Karpas-422 (cell line): Measurements from ENCODE around the gene PKHD1. TPM values are rescaled to one million over a fixed set of nuclear protein-coding genes. Genes with fewer than 3 reads are reported as not detected.
A peak's percentile ranks its signal among the peaks of the same experiment; 100 is the strongest.

Experiments used
- DNase-seq: peaks from one replicate; pipeline ENCODE4 v3.0.0-alpha.2; 2015
- H2AFZ ChIP-seq: fragments of 200-600 bp; sonication (generic); 2 replicates; pipeline ENCODE4 v1.6.1; 2014; ENCODE audit warnings: antibody characterized with exemption, low read length, mixed read lengths
- H3K27ac ChIP-seq: fragments of 200-600 bp; sonication (generic); 2 replicates; pipeline ENCODE4 v1.5.1; 2014; ENCODE audit warnings: mild to moderate bottlenecking, low read length, moderate library complexity
- H3K27me3 ChIP-seq: fragments of 200-600 bp; sonication (generic); 2 replicates; pipeline ENCODE4 v1.6.1; 2014; ENCODE audit warnings: low read length, mixed read lengths
- H3K36me3 ChIP-seq: fragments of 200-600 bp; sonication (generic); 2 replicates; pipeline ENCODE4 v1.6.1; 2014; ENCODE audit warnings: low read length, mixed read lengths; ENCODE audit not compliant: insufficient read depth
- H3K4me1 ChIP-seq: fragments of 200-600 bp; sonication (generic); 2 replicates; pipeline ENCODE4 v1.6.1; 2014; ENCODE audit warnings: mild to moderate bottlenecking, low read length, mixed read lengths
- H3K4me2 ChIP-seq: fragments of 200-600 bp; sonication (generic); 2 replicates; pipeline ENCODE4 v1.6.1; 2014; ENCODE audit warnings: low read length, low read depth, mild to moderate bottlenecking; ENCODE audit not compliant: poor library complexity, severe bottlenecking
- H3K4me3 ChIP-seq: fragments of 200-600 bp; sonication (generic); 2 replicates; pipeline ENCODE4 v1.5.1; 2014; ENCODE audit warnings: mild to moderate bottlenecking, antibody characterized with exemption, low read length, mixed read lengths
- H3K79me2 ChIP-seq: fragments of 200-600 bp; sonication (generic); 2 replicates; pipeline ENCODE4 v1.6.1; 2014; ENCODE audit warnings: mild to moderate bottlenecking, low read length, mixed read lengths
- H3K9ac ChIP-seq: fragments of 200-600 bp; sonication (generic); 2 replicates; pipeline ENCODE4 v1.6.0; 2014; ENCODE audit warnings: low read length
- H3K9me2 ChIP-seq: fragments of 200-600 bp; sonication (generic), shearing (Covaris generic); replicated peaks from 2 replicates; pipeline ENCODE4 v1.6.0; 2014; ENCODE audit warnings: mild to moderate bottlenecking, low read length, moderate library complexity; ENCODE audit not compliant: insufficient read depth
- H3K9me3 ChIP-seq: fragments of 300-700, 200-600 bp; sonication (generic); 2 replicates; pipeline ENCODE4 v1.6.1; 2014; ENCODE audit warnings: low read length, mixed read lengths
- H4K20me1 ChIP-seq: fragments of 200-600 bp; sonication (generic); 2 replicates; pipeline ENCODE4 v1.6.1; 2014; ENCODE audit warnings: mild to moderate bottlenecking, antibody characterized with exemption, low read length, low read depth; ENCODE audit not compliant: insufficient read depth
- total RNA-seq: library from RNA; depleted of rRNA; stranded (reverse); fragments of >200 nt; shearing (Covaris generic); gene quantifications from 2 replicates; pipeline ENCODE4 v1.2.3, GENCODE V29; 2014; ENCODE audit warnings: low replicate concordance

PKHD1 gene
- total RNA-seq, 1 experiment from 2014 or later = 0.11 TPM

DNA sequence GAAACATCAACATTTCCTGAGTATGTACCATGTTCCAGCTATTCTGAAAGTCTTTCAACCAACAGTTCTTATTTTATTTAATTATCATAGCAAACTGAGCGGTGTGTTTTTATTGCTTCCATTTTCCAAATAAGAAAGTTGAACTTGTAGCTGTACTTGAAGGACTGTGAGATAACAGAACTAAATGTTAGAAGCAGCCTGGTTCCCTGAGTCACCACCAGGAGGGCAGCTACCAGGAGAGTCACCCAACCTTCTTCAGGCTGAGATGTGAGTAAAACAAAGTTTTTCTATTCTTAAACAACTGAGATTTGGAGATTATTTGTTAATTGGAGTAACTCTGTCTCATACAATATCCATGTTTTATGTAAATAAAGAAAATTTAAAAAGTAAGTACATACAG, 403.4 kb downstream of the PKHD1 start:
- Histone ChIP-seq H4K20me1 (no peaks in the 10 kb centered on the region), H3K27me3 (no peaks in the 10 kb centered on the region; the same call in 1 of the 2 replicates), H3K9ac (no peak overlapping the region), H3K4me3 (no peak overlapping the region), H2AFZ (no peak overlapping the region), H3K9me3 (no peaks in the 10 kb centered on the region), H3K4me1 (no peaks in the 10 kb centered on the region), H3K4me2 (no peak overlapping the region), H3K79me2 (no peaks in the 10 kb centered on the region), H3K9me2 (no peaks in the 10 kb centered on the region), H3K27ac (no peak overlapping the region), H3K36me3 (no peaks in the 10 kb centered on the region)
- peak; percentile 41 for DNase-seq

DNA sequence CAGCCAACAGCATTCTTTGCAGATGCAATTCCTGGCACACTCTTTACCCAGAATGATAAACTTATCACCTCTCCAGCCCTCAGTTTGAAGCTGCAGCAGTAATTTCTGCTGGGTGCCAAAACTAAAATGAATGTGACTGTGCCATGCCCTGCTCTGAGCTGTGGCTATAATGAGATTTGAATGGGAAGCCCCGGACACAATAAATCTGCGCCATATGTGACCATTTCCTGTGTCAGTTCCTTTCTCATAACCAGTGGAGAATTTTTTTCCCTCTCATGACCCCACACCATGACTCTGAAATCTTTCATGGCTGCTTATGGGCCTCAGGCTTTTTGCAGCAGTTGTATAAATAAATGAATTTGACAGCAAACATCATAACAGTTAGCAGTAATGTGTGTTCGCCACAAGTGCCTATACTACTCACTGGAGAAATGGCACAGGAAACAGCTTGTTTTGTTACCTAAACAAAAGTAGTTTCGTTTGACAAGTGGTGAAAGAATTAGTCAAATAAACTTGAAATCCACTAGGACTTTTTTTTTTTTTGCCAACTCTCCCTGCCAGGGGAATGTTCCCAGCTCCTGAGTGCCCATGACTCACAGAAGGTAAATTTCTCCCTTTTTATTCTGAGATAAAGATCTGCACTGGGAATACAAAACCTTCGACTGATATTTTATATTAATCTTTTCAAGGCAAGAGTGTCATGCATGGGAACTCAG, 408.4 kb downstream of the PKHD1 start:
- Histone ChIP-seq H3K27ac (no peak overlapping the region), H3K79me2 (no peaks in the 10 kb centered on the region)
- DNase-seq = no peak

DNA sequence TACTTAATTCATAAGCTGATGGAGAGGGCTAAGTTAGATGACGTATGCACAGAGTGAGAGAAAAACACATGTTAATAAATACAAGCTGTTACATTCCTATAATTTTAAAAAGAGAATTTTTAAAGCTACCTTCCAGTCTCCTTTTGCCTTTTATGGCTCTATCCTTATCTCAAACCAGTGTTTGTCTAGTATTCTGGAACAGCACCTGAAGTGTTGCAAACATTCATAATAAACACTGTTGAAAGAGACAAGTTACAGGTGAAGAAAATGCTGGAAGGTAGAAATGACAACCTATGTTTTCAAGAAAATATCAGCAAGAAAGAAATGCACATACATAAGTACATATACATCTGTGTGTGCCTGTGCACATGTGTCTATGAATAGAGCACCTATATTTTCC, 409.1 kb downstream of the PKHD1 start:
- H3K36me3 ChIP-seq = no peaks in the 10 kb centered on the region
- H3K9me3 ChIP-seq = no peaks in the 10 kb centered on the region
- H3K9ac ChIP-seq = no peak overlapping the region
- H3K27me3 ChIP-seq = no peaks in the 10 kb centered on the region
- no peaks in the 10 kb centered on the region for H4K20me1 ChIP-seq
- no peak overlapping the region for H2AFZ ChIP-seq
- no peak overlapping the region for H3K4me3 ChIP-seq
- H3K9me2 ChIP-seq = no peaks in the 10 kb centered on the region; the same call in 1 of the 2 replicates
- no peak overlapping the region for H3K4me2 ChIP-seq
- DNase-seq = no peak
- no peaks in the 10 kb centered on the region for H3K79me2 ChIP-seq
- H3K4me1 ChIP-seq = no peaks in the 10 kb centered on the region
- no peak overlapping the region for H3K27ac ChIP-seq

More for the DNA sequence above, 408.4 kb downstream of the PKHD1 start:
- H3K9me2 ChIP-seq = no peaks in the 10 kb centered on the region
- H3K27me3 ChIP-seq = no peaks in the 10 kb centered on the region
- H3K9me3 ChIP-seq = no peaks in the 10 kb centered on the region
- H3K4me3 ChIP-seq = no peak overlapping the region
- no peak overlapping the region for H3K9ac ChIP-seq
- no peak overlapping the region for H2AFZ ChIP-seq
- no peaks in the 10 kb centered on the region for H3K4me1 ChIP-seq
- no peak overlapping the region for H3K4me2 ChIP-seq
- no peaks in the 10 kb centered on the region for H3K36me3 ChIP-seq
- no peaks in the 10 kb centered on the region for H4K20me1 ChIP-seq

DNA sequence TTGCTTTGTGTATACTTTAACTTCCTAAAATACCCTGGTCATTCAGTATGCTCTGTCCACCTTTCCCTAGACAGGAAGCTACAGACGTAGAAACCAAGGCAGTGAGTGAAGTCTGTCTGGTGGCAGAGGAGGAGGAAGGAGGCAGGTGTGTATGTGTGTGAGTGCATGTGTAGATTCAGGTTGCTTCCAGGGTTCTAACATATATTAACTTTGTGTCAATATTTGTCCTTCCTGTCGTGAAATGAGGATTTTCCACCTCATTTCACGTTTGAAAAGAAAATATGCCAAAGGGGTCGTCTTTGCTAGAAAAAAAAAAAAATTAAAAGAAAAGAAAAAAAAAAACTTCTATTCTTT, 411.5 kb downstream of the PKHD1 start:
- H3K27me3 ChIP-seq = no peaks in the 10 kb centered on the region
- H4K20me1 ChIP-seq = no peaks in the 10 kb centered on the region
- H2AFZ ChIP-seq = no peak overlapping the region
- H3K9ac ChIP-seq = no peak overlapping the region
- no peak overlapping the region for H3K4me2 ChIP-seq
- no peaks in the 10 kb centered on the region for H3K36me3 ChIP-seq
- H3K79me2 ChIP-seq = no peaks in the 10 kb centered on the region
- no peaks in the 10 kb centered on the region for H3K4me1 ChIP-seq
- DNase-seq = no peak
- no peak overlapping the region for H3K4me3 ChIP-seq
- no peak overlapping the region for H3K27ac ChIP-seq
- no peaks in the 10 kb centered on the region for H3K9me3 ChIP-seq
- no peaks in the 10 kb centered on the region; the same call in 1 of the 2 replicates for H3K9me2 ChIP-seq

DNA sequence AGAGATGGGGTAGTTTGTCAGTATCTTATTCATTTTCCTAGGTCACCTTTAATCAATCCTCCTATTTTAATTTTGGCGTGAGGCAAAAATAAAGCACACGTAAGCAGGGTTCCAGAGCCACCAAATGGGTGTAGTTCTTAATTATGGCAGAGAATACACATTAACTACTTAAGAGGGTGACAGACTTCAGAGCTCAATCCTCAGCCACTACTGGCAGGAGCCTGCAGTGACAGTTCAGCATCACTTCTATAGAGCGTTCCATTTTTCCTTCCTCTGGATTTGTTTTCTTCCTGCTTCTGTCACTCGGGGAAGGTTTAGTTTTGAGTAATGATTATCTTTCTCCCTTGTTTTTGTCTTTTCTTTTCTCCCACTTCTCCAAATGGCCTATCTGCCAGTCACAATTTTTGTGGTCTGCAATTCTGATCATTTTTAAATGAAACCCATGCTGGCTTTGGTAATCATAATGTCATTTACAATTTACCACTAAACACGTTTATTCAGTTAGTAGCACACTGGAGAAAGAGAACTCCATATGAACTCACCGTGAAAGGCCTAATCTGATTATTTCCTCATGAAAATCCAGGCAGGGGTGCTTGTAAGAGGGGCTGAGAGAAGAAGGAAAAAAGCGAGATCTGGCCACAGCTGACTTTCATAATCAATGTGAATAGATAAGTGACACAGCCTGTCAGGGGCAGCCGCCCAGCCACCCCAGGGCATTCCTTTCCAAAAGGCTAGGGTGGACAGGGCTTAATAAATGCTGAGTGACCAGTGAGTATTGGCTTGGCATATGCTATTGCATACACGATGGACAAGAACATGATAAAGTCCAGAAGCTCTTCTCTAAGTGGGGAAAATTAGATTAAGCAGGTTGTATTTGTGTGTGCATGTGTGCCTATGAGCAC, 412.1 kb downstream of the PKHD1 start:
- H3K4me3 ChIP-seq = no peak overlapping the region
- no peak overlapping the region for H2AFZ ChIP-seq
- H3K9ac ChIP-seq = no peak overlapping the region
- H3K4me2 ChIP-seq = no peak overlapping the region
- H3K27me3 ChIP-seq = no peaks in the 10 kb centered on the region
- no peaks in the 10 kb centered on the region for H4K20me1 ChIP-seq
- no peaks in the 10 kb centered on the region for H3K79me2 ChIP-seq
- H3K9me3 ChIP-seq = no peaks in the 10 kb centered on the region
- no peaks in the 10 kb centered on the region for H3K36me3 ChIP-seq
- H3K9me2 ChIP-seq = no peaks in the 10 kb centered on the region; the same call in 1 of the 2 replicates
- H3K27ac ChIP-seq = no peak overlapping the region
- no peaks in the 10 kb centered on the region for H3K4me1 ChIP-seq
- DNase-seq = no peak

DNA sequence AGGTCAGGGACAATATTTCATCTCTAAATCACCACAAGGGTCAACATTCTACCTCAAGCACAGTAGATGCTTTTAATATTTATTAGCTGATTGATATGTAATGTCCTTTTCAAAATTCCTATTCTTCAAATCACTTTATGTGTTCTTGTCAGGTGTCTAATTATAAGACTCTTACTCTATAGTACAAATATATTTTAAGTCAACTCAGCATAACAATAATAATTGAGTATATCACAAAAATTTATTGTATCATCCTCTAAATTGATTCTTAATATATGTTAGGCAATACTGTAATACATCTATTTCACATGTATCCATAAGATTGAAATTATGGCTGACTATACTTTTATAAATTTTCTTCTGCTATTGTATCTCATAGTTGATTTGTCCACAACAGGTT, 423.9 kb downstream of the PKHD1 start:
- H2AFZ ChIP-seq = no peak overlapping the region
- no peaks in the 10 kb centered on the region for H3K36me3 ChIP-seq
- H3K4me3 ChIP-seq = no peak overlapping the region
- H3K27ac ChIP-seq = no peak overlapping the region
- no peaks in the 10 kb centered on the region for H3K79me2 ChIP-seq
- H3K4me2 ChIP-seq = no peak overlapping the region
- no peaks in the 10 kb centered on the region for H3K27me3 ChIP-seq
- no peaks in the 10 kb centered on the region for H3K4me1 ChIP-seq
- no peaks in the 10 kb centered on the region for H4K20me1 ChIP-seq
- H3K9me3 ChIP-seq = no peaks in the 10 kb centered on the region
- H3K9me2 ChIP-seq = no peaks in the 10 kb centered on the region; the same call in 1 of the 2 replicates
- no peak for DNase-seq
- H3K9ac ChIP-seq = no peak overlapping the region

DNA sequence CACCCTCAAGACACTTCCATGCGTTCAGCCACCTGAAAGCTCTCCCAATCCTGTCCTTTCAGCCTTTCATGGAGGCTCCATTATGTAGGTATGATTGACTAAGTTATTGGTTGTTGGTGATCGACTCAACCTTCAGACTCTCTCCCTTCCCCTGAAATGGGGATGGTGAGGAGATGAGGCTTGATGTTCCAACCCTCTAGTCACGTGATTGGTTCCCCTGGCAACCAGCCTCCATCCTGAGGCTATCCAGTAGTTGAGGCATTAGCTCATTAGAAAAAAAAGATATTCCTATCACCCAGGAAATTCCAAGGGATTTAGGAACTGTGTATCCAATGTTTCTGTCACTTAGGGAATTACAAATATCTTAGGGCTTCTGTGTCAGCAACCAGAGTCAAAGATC, 426.6 kb downstream of the PKHD1 start:
- H3K4me2 ChIP-seq = no peak overlapping the region
- no peak overlapping the region for H3K9ac ChIP-seq
- no peaks in the 10 kb centered on the region for H3K36me3 ChIP-seq
- no peaks in the 10 kb centered on the region for H4K20me1 ChIP-seq
- no peaks in the 10 kb centered on the region for H3K79me2 ChIP-seq
- H3K9me3 ChIP-seq = no peaks in the 10 kb centered on the region
- no peak overlapping the region for H3K4me3 ChIP-seq
- H3K9me2 ChIP-seq = no peaks in the 10 kb centered on the region; the same call in 1 of the 2 replicates
- no peaks in the 10 kb centered on the region for H3K4me1 ChIP-seq
- DNase-seq = no peak
- H3K27me3 ChIP-seq = no peaks in the 10 kb centered on the region
- H2AFZ ChIP-seq = no peak overlapping the region
- H3K27ac ChIP-seq = no peak overlapping the region

DNA sequence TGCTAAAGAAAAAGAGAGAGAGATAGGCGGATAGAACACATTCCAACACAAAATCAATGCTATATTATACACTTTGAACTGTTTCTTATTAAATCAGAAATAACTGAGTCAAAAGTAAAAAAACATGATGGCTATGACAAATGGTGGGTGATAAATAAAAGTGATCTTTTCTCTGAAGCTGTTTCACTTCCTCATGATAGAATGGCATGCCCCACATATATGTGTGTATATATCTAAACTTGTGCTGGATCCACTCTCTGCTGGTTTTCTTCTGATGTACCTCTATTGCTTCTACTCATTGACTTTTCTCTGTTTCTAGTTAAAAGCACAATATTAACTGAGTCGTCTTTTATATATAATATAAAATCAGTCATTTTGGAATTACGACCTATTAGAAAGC, 429.9 kb downstream of the PKHD1 start:
- Histone ChIP-seq H3K4me2 (no peak overlapping the region), H3K9ac (no peak overlapping the region), H3K9me3 (no peaks in the 10 kb centered on the region), H3K4me3 (no peak overlapping the region), H4K20me1 (no peaks in the 10 kb centered on the region), H3K36me3 (no peaks in the 10 kb centered on the region), H3K4me1 (no peaks in the 10 kb centered on the region), H3K27me3 (no peaks in the 10 kb centered on the region), H3K27ac (no peak overlapping the region), H3K9me2 (no peaks in the 10 kb centered on the region), H3K79me2 (no peaks in the 10 kb centered on the region), H2AFZ (no peak overlapping the region)
- no peak for DNase-seq
